HepG2 (cell line): ENCODE data around the gene AMPD2.

Experiments used
- CTCF ChIP-seq: sonication (generic); formaldehyde crosslinking; IDR thresholded peaks from 2 replicates; pipeline ENCODE4 v1.5.0; 2020; ENCODE audit warnings: mild to moderate bottlenecking, missing genetic modification reagents, moderate library complexity
- IRF2 ChIP-seq: IDR thresholded peaks from 2 replicates; pipeline ENCODE4 v1.6.1; 2018; ENCODE audit warnings: missing genetic modification reagents, missing compliant biosample characterization
- MTA1 ChIP-seq: sonication (generic); formaldehyde crosslinking; IDR thresholded peaks from 2 replicates; pipeline ENCODE4 v1.4.0; 2020; ENCODE audit warnings: missing genetic modification reagents, mild to moderate bottlenecking, borderline replicate concordance
- ZNF281 ChIP-seq: sonication (generic); formaldehyde crosslinking; IDR thresholded peaks from 2 replicates; pipeline ENCODE4 v1.4.0; 2020; ENCODE audit warnings: missing genetic modification reagents, borderline replicate concordance
- TF ChIP-seq, protein P1 (sequence below), 2 experiments: IDR thresholded peaks; 2 replicates each; pipeline ENCODE4 v1.6.1; 2011 to 2012; ENCODE audit warnings: low read length in 2 of 2, borderline replicate concordance in 1 of 2, low read depth in 1 of 2, mild to moderate bottlenecking in 1 of 2, moderate library complexity in 1 of 2

GRCh38 chr1:109671067-109671466, 51.4 kb downstream of the AMPD2 start:
- TF ChIP-seq CTCF (CRISPR knock-in tag) (no peak), MTA1 (no peak), IRF2 (no peak), ZNF281 (CRISPR knock-in tag) (no peak)
- TF ChIP-seq, protein P1, sequence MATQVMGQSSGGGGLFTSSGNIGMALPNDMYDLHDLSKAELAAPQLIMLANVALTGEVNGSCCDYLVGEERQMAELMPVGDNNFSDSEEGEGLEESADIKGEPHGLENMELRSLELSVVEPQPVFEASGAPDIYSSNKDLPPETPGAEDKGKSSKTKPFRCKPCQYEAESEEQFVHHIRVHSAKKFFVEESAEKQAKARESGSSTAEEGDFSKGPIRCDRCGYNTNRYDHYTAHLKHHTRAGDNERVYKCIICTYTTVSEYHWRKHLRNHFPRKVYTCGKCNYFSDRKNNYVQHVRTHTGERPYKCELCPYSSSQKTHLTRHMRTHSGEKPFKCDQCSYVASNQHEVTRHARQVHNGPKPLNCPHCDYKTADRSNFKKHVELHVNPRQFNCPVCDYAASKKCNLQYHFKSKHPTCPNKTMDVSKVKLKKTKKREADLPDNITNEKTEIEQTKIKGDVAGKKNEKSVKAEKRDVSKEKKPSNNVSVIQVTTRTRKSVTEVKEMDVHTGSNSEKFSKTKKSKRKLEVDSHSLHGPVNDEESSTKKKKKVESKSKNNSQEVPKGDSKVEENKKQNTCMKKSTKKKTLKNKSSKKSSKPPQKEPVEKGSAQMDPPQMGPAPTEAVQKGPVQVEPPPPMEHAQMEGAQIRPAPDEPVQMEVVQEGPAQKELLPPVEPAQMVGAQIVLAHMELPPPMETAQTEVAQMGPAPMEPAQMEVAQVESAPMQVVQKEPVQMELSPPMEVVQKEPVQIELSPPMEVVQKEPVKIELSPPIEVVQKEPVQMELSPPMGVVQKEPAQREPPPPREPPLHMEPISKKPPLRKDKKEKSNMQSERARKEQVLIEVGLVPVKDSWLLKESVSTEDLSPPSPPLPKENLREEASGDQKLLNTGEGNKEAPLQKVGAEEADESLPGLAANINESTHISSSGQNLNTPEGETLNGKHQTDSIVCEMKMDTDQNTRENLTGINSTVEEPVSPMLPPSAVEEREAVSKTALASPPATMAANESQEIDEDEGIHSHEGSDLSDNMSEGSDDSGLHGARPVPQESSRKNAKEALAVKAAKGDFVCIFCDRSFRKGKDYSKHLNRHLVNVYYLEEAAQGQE (IDR thresholded peaks at IDR 0.05; ENCODE audit: borderline replicate concordance in 1 of 2, low read depth in 1 of 2, low read length in 2 of 2), result no peak
